ENCODE results near the gene NEURL1.

The NEURL1 gene

GRCh38 chr10:103609231-103610082, 116.0 kb downstream of the NEURL1 start:
- Histone ChIP-seq H3K9me3 (ENCODE audit: insufficient read depth, low read length) (no peaks in the 10 kb centered on the region), H3K4me3 (ENCODE audit: insufficient read depth, low read length, poor library complexity, severe bottlenecking) (no peak overlapping the region), H4K20me1 (ENCODE audit: low read depth, low read length) (no peaks in the 10 kb centered on the region), H3K9ac (ENCODE audit: low read length) (no peak overlapping the region), H2AFZ (ENCODE audit: low read depth, low read length, severe bottlenecking) (no peak overlapping the region), H3K36me3 (ENCODE audit: low read length) (no peaks in the 10 kb centered on the region), H3K27ac (ENCODE audit: low read depth, low read length) (no peak overlapping the region), H3F3A (ENCODE audit: insufficient read depth) (no peaks in the 10 kb centered on the region), H3K4me2 (ENCODE audit: low read depth, low read length, poor library complexity, severe bottlenecking) (no peak overlapping the region), H3K79me2 (ENCODE audit: insufficient read depth, low read length) (no peaks in the 10 kb centered on the region), H3K27me3 (ENCODE audit: low read length) (no peaks in the 10 kb centered on the region), H3K9me2 (replicated peaks; ENCODE audit: insufficient read depth, low read length) (no peaks in the 10 kb centered on the region)
- TF ChIP-seq CTCF (IDR thresholded peaks at IDR 0.05; ENCODE audit: insufficient read depth, low read length, poor library complexity, severe bottlenecking) (no peak), EZH2phosphoT487 (conservative IDR thresholded peaks at IDR 0.05; ENCODE audit: low read length) (no peak)

- Histone ChIP-seq H3K4me2 (ENCODE audit: low read depth, low read length, poor library complexity, severe bottlenecking) (no peak overlapping the region), H3K27me3 (ENCODE audit: low read length) (no peaks in the 10 kb centered on the region), H3K27ac (ENCODE audit: low read depth, low read length) (no peak overlapping the region), H3K79me2 (ENCODE audit: insufficient read depth, low read length) (no peaks in the 10 kb centered on the region), H3K4me3 (ENCODE audit: insufficient read depth, low read length, poor library complexity, severe bottlenecking) (no peak overlapping the region), H4K20me1 (ENCODE audit: low read depth, low read length) (no peaks in the 10 kb centered on the region), H3K9me3 (ENCODE audit: insufficient read depth, low read length) (no peaks in the 10 kb centered on the region), H3F3A (ENCODE audit: insufficient read depth) (no peaks in the 10 kb centered on the region), H3K9ac (ENCODE audit: low read length) (no peak overlapping the region), H3K9me2 (replicated peaks; ENCODE audit: insufficient read depth, low read length) (no peaks in the 10 kb centered on the region), H3K36me3 (ENCODE audit: low read length) (no peaks in the 10 kb centered on the region), H2AFZ (ENCODE audit: low read depth, low read length, severe bottlenecking) (no peak overlapping the region)
- TF ChIP-seq CTCF (IDR thresholded peaks at IDR 0.05; ENCODE audit: insufficient read depth, low read length, poor library complexity, severe bottlenecking) (no peak), EZH2phosphoT487 (conservative IDR thresholded peaks at IDR 0.05; ENCODE audit: low read length) (no peak)
These were observed 116.6 kb downstream of the NEURL1 start for GRCh38 chr10:103610083-103610472.

DNA sequence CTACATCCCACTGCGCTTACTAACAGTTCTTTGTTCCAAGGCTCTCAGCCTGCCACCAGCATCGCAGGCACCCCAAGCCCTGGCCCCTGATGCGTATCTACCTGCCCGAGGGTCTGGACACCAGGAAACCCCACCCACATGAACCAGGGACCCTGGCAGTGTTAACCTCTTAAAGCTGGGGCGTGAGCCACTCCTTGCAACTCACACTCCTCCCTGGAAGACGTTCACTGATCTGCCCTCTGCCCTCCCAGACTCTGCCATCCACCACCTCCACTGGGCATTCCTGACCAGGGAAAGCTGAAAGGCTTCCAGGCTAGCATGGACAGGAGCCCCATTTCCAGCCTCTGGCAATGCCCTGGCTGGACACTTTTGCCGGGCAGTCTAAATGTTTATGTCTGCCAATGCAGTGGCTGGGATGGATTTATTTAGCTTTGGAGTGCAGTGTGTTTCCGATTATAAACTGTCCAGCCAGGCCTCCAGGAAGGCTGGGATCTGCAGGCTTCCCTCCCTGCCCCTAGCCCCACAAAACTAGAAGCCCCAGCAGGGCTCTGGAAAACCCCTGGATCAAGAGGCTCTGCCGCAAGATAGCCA, 117.5 kb downstream of the NEURL1 start:
- H3K36me3 ChIP-seq (ENCODE audit: low read length), result no peaks in the 10 kb centered on the region
- no peaks in the 10 kb centered on the region for H3K27me3 ChIP-seq (ENCODE audit: low read length)
- no peak overlapping the region for H2AFZ ChIP-seq (ENCODE audit: low read depth, low read length, severe bottlenecking)
- TF ChIP-seq EZH2phosphoT487 (conservative IDR thresholded peaks at IDR 0.05; ENCODE audit: low read length) (no peak), CTCF (IDR thresholded peaks at IDR 0.05; ENCODE audit: insufficient read depth, low read length, poor library complexity, severe bottlenecking) (no peak)
- H3K4me3 ChIP-seq (ENCODE audit: insufficient read depth, low read length, poor library complexity, severe bottlenecking), result no peak overlapping the region
- H3K9ac ChIP-seq (ENCODE audit: low read length), result no peak overlapping the region
- H3K4me2 ChIP-seq (ENCODE audit: low read depth, low read length, poor library complexity, severe bottlenecking), result no peak overlapping the region
- no peaks in the 10 kb centered on the region for H4K20me1 ChIP-seq (ENCODE audit: low read depth, low read length)
- no peaks in the 10 kb centered on the region for H3K9me3 ChIP-seq (ENCODE audit: insufficient read depth, low read length)
- H3K27ac ChIP-seq (ENCODE audit: low read depth, low read length), result no peak overlapping the region
- no peaks in the 10 kb centered on the region for H3K9me2 ChIP-seq (replicated peaks; ENCODE audit: insufficient read depth, low read length)
- H3F3A ChIP-seq (ENCODE audit: insufficient read depth), result no peaks in the 10 kb centered on the region
- no peaks in the 10 kb centered on the region for H3K79me2 ChIP-seq (ENCODE audit: insufficient read depth, low read length)
